GM12873 (cell line): Measurements from ENCODE around the gene ITPK1.

Source experiments
- CTCF ChIP-seq: IDR thresholded peaks from 2 replicates; pipeline ENCODE4 v1.5.1; 2012; ENCODE audit warnings: low read depth, mild to moderate bottlenecking, moderate library complexity, low read length, control low read depth; ENCODE audit not compliant: insufficient read depth; ENCODE audit errors: missing control alignments

The ITPK1 gene

DNA sequence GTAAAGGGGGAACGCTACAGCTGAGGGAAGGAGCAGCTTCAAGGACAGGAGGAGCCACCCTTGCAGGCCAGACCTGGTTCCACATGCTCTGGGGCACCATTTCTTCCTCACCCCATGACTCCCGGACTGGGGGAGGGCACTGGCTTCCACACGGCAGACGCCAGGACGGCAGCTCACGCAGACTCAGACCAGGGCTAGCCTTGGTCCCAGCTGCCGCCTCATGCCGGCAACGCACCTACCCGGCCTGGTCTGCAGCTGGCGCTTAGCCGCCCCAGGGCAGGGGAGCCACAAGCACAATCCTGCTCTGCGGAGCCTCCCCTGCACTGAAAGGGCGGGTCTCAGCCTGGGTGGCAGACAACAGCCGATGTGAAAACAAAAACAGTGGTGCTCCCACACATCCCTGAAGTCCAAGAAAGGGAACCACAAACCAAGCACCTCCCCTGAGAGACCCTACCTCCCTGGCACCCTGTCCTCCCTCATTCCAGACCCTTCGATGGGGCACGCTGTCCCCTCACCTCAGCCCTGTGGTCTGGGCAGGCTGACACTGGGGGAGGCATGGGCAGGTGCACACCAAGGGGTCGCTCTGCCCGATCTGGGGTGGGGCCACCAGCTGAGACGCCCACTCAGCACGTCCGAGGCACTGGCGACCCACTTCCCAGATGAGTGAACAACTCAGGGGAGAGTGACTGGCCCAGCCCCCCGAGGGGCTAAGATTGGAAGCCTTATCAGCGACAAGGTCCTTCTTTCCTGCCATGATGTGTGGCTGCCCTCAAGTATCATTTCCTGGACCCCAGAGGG lies 127.8 kb downstream of the ITPK1 start:
- no peak for TF ChIP-seq CTCF

- TF ChIP-seq CTCF, result no peak
Observed at GRCh38 chr14:92987148-92987570, 128.6 kb downstream of the ITPK1 start.

- no peak for TF ChIP-seq CTCF
Observed at GRCh38 chr14:92986254-92987147, 129.2 kb downstream of the ITPK1 start.

- no peak for TF ChIP-seq CTCF
Observed at GRCh38 chr14:92985521-92985920, 130.2 kb downstream of the ITPK1 start.

DNA sequence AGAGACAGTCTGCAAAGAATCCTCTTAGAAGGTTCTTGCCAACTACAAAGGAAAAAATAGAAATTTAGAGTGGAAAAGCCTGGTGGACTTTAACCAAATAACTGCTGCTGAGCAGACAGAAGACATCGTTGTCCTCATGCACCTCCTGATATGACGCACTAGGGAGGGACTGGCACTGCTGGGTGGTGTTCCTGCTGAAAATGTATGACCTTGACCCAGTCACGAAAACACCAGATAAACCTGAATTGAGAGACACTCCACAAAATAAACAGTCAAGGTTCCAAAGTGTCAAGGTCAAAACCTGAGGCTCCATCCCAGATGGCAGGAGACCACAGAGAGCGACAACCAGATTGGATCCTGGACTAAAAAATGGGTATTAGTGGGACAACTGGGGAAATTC lies 130.8 kb downstream of the ITPK1 start:
- no peak for TF ChIP-seq CTCF

DNA sequence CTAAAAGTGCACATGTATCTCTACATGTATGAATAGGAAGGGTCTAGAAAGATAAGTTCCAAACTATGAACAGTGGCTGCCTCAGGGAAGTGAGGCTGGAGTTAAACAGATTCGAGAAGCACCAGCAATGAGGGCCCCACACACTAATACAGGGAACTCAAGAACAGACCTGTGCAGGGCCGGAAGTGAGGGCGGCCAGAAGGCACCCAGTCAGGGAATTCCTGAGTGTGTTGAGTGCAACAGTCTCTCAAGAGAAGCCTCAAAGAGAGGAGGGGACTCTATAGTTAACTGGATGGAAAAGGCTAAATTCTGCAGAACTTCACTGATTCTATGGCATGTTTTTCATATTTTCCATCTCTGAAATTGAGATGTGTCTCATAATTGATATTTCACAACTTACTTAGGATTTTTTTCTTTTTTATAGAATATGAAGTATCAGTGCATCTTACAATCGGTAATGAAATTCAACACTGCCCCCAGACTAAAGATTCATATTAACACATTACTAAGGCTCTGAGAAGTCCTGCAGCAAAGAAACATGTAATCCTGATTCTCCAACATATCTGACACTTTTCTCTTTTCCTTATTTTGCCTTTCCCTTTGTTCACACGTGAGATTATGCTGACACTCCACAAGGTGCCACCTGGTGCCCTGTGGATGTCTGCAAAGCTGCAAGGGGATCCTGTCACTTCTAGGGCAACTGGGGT lies 131.5 kb downstream of the ITPK1 start:
- no peak for TF ChIP-seq CTCF

- no peak for TF ChIP-seq CTCF
Observed at GRCh38 chr14:92982956-92983355, 132.8 kb downstream of the ITPK1 start.
